Measurements from ENCODE around the gene ITPA.

The ITPA gene

DNA sequence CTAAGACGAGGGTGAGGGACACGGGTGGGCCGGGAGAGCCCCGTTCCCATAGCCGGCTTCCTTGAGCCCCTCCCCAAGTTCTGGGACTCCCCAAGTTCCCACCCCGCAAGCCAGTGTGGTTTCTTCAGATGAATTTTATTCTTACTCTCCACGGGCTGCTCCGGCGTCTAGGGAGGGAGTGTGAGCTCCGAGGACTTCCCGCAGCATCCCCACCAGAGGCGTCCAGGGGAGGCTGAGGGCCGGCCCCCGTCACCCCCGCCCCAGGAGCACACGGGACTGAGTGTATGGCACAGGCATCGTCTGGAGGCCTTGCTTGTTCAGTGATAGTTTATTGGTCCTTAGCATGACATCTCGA, 39.7 kb downstream of the ITPA start:
- Histone ChIP-seq H3K27ac (ENCODE audit: low read depth, low read length) (no peak overlapping the region), H3K4me1 (ENCODE audit: control insufficient read depth, insufficient read depth, low read length) (peaks cover 8% of the 10 kb centered on the region), H3K27me3 (ENCODE audit: control insufficient read depth, insufficient read depth, low read length) (peaks cover 27% of the 10 kb centered on the region), H3K36me3 (ENCODE audit: control insufficient read depth, insufficient read depth, low read length) (no peaks in the 10 kb centered on the region), H3K9me3 (ENCODE audit: control insufficient read depth, insufficient read depth, low read length) (no peaks in the 10 kb centered on the region), H3K4me3 (ENCODE audit: low read depth, low read length) (peak overlapping the region; percentile 61), H3K9ac (ENCODE audit: low read depth, low read length) (no peak overlapping the region)

GRCh38 chr20:3250091-3250504, 40.8 kb downstream of the ITPA start:
- Histone ChIP-seq H3K9me3 (ENCODE audit: control insufficient read depth, insufficient read depth, low read length) (no peaks in the 10 kb centered on the region), H3K4me1 (ENCODE audit: control insufficient read depth, insufficient read depth, low read length) (peaks cover 8% of the 10 kb centered on the region), H3K27ac (ENCODE audit: low read depth, low read length) (no peak overlapping the region), H3K36me3 (ENCODE audit: control insufficient read depth, insufficient read depth, low read length) (0 out of 2 replicates have a peak, but pooled peaks cover 3% of the 10 kb centered on the region), H3K9ac (ENCODE audit: low read depth, low read length) (no peak overlapping the region), H3K27me3 (ENCODE audit: control insufficient read depth, insufficient read depth, low read length) (peaks cover 27% of the 10 kb centered on the region), H3K4me3 (ENCODE audit: low read depth, low read length) (no peak overlapping the region)

DNA sequence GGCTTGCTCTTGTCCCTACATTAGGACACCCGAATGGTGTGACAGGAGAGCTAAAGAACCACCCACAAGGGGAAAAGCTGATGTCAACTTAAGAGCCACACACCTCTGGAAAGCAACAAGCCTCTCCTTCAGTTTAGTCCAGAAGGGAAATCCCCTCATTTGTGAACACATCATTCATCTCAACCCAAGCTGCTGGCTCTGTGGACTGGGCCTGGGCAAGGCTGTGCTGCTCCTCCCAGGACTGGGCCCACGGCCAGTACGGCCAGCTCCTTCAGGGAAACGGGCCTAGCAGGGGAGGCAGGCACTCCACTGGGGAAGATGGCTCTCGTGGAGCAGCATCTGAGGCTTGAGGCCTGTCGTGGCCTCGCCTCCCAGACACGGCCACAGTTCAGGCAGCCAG, 42.5 kb downstream of the ITPA start:
- no peak overlapping the region for H3K9ac ChIP-seq (ENCODE audit: low read depth, low read length)
- H3K4me3 ChIP-seq (ENCODE audit: low read depth, low read length), result no peak overlapping the region
- H3K27me3 ChIP-seq (ENCODE audit: control insufficient read depth, insufficient read depth, low read length), result peaks cover 27% of the 10 kb centered on the region
- peaks cover 10% of the 10 kb centered on the region; the same call in 1 of the 2 replicates for H3K36me3 ChIP-seq (ENCODE audit: control insufficient read depth, insufficient read depth, low read length)
- no peak overlapping the region for H3K27ac ChIP-seq (ENCODE audit: low read depth, low read length)
- H3K9me3 ChIP-seq (ENCODE audit: control insufficient read depth, insufficient read depth, low read length), result no peaks in the 10 kb centered on the region
- H3K4me1 ChIP-seq (ENCODE audit: control insufficient read depth, insufficient read depth, low read length), result peaks cover 8% of the 10 kb centered on the region

DNA sequence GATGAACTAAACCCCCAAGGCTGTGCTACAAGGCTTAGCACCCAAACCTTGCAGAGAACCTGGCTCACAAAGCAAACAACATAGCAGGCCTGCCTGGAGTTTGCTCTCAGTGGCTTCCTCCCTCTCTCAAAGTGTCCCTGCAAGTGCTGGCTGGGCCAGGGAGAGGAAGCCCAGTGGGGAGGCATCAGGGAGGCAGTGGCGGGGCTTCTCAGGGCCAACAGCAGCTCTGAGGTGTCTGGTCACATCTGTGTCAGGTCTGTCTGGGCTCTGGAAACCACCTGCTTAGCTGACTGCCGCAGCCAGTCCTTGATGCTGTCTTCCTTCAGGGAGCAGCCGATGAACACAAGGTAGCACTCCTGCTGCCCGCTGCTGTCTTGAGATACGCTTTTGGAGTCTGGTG, 46.4 kb downstream of the ITPA start:
- Histone ChIP-seq H3K4me1 (ENCODE audit: control insufficient read depth, insufficient read depth, low read length) (no peaks in the 10 kb centered on the region), H3K36me3 (ENCODE audit: control insufficient read depth, insufficient read depth, low read length) (peaks cover 10% of the 10 kb centered on the region; the same call in 1 of the 2 replicates), H3K9me3 (ENCODE audit: control insufficient read depth, insufficient read depth, low read length) (no peaks in the 10 kb centered on the region), H3K9ac (ENCODE audit: low read depth, low read length) (no peak overlapping the region), H3K27ac (ENCODE audit: low read depth, low read length) (no peak overlapping the region), H3K27me3 (ENCODE audit: control insufficient read depth, insufficient read depth, low read length) (no peaks in the 10 kb centered on the region), H3K4me3 (ENCODE audit: low read depth, low read length) (no peak overlapping the region)

- no peaks in the 10 kb centered on the region for H3K27me3 ChIP-seq (ENCODE audit: control insufficient read depth, insufficient read depth, low read length)
- H3K4me1 ChIP-seq (ENCODE audit: control insufficient read depth, insufficient read depth, low read length), result no peaks in the 10 kb centered on the region
- no peaks in the 10 kb centered on the region for H3K9me3 ChIP-seq (ENCODE audit: control insufficient read depth, insufficient read depth, low read length)
These were observed 49.1 kb downstream of the ITPA start for GRCh38 chr20:3258429-3258828.

DNA sequence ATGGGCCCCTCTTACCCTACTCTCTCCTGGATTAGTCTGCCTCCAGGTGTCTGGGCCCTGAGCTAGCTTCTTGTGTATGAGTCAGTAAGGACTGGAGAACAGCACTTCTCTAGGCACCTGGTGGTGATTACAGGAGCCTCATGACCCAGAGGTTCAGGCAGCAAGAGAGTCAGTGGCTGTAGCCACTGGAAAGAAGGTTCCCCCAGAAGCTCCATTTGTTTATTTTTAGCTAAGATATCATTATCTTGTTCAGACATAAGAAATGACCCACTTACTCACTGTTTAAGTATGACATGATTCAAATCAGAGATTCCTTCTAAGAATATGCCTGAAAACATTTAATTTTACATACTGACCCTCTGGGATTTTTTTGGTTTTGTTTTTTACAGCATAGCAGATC, 53.3 kb downstream of the ITPA start:
- Histone ChIP-seq H3K9me3 (ENCODE audit: control insufficient read depth, insufficient read depth, low read length) (no peaks in the 10 kb centered on the region), H3K4me1 (ENCODE audit: control insufficient read depth, insufficient read depth, low read length) (no peaks in the 10 kb centered on the region), H3K4me3 (ENCODE audit: low read depth, low read length) (no peak overlapping the region), H3K27me3 (ENCODE audit: control insufficient read depth, insufficient read depth, low read length) (no peaks in the 10 kb centered on the region), H3K36me3 (ENCODE audit: control insufficient read depth, insufficient read depth, low read length) (peaks cover 4% of the 10 kb centered on the region; the same call in 1 of the 2 replicates), H3K9ac (ENCODE audit: low read depth, low read length) (no peak overlapping the region), H3K27ac (ENCODE audit: low read depth, low read length) (no peak overlapping the region)

More at GRCh38 chr20:3258429-3258828, 49.1 kb downstream of the ITPA start:
- H3K9ac ChIP-seq (ENCODE audit: low read depth, low read length), result no peak overlapping the region
- no peak overlapping the region for H3K27ac ChIP-seq (ENCODE audit: low read depth, low read length)
- peaks cover 10% of the 10 kb centered on the region; the same call in 1 of the 2 replicates for H3K36me3 ChIP-seq (ENCODE audit: control insufficient read depth, insufficient read depth, low read length)
- no peak overlapping the region for H3K4me3 ChIP-seq (ENCODE audit: low read depth, low read length)

- no peak overlapping the region for H3K9ac ChIP-seq (ENCODE audit: low read depth, low read length)
- H3K4me3 ChIP-seq (ENCODE audit: low read depth, low read length), result no peak overlapping the region
- no peaks in the 10 kb centered on the region for H3K4me1 ChIP-seq (ENCODE audit: control insufficient read depth, insufficient read depth, low read length)
- H3K9me3 ChIP-seq (ENCODE audit: control insufficient read depth, insufficient read depth, low read length), result no peaks in the 10 kb centered on the region
- H3K27ac ChIP-seq (ENCODE audit: low read depth, low read length), result no peak overlapping the region
- no peaks in the 10 kb centered on the region for H3K36me3 ChIP-seq (ENCODE audit: control insufficient read depth, insufficient read depth, low read length)
- no peaks in the 10 kb centered on the region for H3K27me3 ChIP-seq (ENCODE audit: control insufficient read depth, insufficient read depth, low read length)
These were observed 60.8 kb downstream of the ITPA start for GRCh38 chr20:3270051-3270450.

DNA sequence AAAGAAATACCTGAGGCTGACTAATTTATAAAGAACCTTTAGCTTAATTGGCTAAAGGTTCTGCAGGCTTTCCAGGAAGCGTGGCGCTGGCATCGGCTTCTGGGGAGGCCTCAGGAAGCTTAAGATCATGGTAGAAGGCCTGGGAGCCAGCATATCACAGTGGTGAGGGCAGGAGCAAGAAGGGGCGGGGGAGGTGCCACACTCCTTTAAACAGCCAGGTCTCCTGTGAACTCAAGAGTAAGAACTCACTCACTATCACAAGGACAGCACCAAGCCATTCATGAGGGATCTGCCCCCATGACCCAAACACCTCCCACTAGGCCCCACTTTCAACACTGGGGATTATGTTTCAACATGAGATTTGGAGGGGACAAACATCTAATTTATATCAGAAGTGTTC, 64.1 kb downstream of the ITPA start:
- H3K9me3 ChIP-seq (ENCODE audit: control insufficient read depth, insufficient read depth, low read length), result no peaks in the 10 kb centered on the region
- no peaks in the 10 kb centered on the region for H3K27me3 ChIP-seq (ENCODE audit: control insufficient read depth, insufficient read depth, low read length)
- no peak overlapping the region for H3K27ac ChIP-seq (ENCODE audit: low read depth, low read length)
- no peak overlapping the region for H3K4me3 ChIP-seq (ENCODE audit: low read depth, low read length)
- H3K36me3 ChIP-seq (ENCODE audit: control insufficient read depth, insufficient read depth, low read length), result peaks cover 9% of the 10 kb centered on the region; the same call in 1 of the 2 replicates
- H3K4me1 ChIP-seq (ENCODE audit: control insufficient read depth, insufficient read depth, low read length), result no peaks in the 10 kb centered on the region
- H3K9ac ChIP-seq (ENCODE audit: low read depth, low read length), result no peak overlapping the region
